Non-pigmented ciliary epithelial cell (primary cell): Measurements from ENCODE around the gene RCVRN.
"Not testable (repeated sequence)": the region's sequence is repeated elsewhere in the genome, so short reads cannot be mapped to it uniquely, and the experiment has no call there.

Source experiments
- DNase-seq: peaks from one replicate; pipeline ENCODE4 v3.0.0-alpha.2; 2010; ENCODE audit warnings: low read depth

The RCVRN gene

DNA sequence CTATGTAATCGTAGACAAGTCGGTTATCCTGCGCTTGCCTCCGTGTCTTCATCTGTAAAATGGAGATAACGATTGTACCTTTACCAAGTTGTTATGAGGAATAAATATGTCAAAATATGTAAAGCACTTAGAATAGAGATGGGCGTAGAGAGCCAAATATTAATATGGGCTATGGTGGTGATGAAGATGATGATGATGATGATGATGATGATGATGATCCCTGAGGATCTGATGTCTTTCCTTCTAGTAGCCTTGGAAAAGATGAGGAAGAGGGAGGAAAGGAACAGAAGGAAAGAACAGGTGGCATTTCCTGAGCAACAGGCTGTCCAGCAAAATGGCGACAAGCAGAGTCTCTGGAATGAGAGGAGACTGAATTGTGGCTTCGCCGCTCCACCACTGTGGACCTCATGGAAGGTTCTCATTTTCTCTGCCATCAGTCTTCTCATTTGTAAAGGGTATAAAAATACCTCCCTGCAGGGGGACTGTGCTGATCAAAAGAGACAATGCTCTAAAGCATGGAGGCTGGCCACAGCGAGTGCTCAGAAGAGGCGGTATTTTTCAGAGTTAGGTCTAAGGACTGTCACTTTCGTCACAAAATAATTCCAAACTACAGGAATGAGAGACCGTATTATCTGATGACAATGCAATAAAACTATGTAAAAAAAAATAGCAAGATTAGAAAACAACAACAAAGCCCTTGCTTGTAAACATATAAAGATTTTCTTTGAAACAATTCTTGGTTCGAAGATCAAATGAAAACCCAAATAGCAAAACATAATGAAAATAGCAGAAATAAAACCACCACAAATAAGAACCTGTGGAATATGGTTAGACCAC lies 17.2 kb upstream of the RCVRN start:
- no peak for DNase-seq

DNA sequence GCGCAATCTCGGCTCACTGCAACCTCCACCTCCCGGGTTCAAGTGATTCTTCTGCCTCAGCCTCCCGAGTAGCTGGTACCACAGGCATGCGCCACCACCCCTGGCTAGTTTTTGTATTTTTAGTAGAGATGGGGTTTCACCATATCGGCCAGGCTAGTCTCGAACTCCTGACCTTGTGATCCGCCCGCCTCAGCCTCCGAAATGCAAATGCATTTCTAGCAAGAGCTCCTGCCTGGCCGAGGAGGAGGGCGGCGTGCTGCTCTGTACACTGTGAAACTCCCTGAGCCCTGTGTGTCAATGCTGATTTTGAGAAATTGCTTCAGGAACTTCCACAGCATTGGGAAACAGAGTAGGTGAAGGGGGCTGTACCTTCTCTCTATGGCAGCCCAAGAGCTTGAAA lies 16.1 kb upstream of the RCVRN start:
- DNase-seq = not testable (repeated sequence)

DNA sequence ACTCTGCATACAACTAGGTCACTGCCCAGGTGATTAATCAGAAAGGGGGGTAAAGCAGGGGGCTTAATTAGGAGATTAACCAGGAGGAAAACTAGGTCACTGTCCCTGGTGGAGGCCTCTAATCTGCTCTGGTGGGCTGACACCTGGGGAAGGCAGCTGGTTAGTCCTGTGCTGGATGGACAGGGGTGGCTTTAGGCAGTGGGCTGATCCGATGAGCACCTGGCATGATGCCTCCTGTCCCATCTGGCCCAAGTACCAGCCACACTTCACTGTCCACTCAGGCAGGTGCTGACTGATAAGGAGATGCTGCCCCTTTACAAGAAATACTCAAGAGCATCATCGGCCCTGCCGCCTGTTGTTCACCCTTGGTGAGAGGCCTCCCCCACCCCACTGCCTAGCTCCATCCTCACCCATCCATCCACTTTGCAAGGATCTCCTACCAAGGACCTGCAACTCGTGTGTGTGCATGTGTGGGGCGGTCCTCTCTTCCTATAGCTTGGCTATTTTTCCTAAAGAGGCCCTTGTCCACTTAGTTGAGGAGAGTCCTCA lies 13.8 kb upstream of the RCVRN start:
- no peak for DNase-seq

DNA sequence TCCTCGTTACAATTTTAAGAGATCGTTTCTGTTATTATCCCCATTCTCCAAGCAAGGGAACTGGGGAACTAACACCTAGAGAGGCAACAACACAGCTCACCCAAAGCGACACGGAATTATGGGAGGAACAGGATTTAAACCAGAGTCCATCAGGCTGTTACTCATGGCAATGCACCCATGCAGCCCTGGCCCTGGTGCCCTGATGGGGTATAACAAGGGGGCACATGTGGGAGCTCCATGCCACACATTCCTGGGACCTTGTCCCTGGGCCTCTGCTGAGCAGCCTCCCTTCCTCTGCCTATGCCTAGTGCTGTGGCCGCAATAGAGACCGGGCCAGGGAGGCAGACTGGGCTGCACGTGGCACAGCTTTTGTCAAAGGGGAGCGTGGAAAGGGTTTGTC lies 13.3 kb upstream of the RCVRN start:
- no peak for DNase-seq

DNA sequence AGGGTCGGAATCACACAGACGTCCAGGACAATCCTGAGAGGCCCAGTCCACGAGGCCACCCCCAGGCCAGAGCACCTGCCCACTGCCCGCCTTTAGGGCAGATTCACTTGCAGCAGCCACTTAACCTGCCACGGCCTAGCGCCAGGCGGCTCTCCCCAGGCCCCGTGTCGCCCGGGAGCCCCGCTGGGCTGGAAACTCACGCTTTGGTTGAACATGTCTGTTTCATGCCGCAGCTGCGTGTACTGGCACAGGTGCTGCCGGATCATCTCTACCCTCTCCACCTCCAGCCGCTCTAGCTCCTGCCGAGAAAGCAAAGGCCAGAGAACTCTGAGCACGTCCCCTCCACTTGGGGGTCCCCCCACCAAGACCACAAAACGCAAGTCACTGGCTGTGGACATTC lies 12.7 kb upstream of the RCVRN start:
- DNase-seq = no peak

DNA sequence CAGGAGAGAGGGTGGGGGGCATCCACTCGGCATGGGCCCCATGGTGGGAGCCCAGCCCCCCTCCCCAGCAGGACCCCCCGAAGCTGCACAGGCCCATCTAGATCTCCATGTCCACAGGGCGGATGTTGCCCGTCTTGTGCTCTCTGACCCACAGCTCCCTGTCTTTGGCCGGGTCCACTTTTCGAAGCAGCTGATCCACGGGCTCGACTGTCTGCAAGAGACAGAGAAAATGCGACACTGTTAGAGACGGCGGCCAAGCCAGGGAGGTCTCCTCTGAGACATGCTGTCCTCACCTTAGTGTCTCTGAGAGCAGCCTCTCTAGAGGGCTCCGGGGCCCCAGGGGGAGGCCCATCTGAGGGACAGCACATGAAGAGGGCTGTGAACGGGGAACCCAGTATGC lies 12.1 kb upstream of the RCVRN start:
- DNase-seq = no peak

DNA sequence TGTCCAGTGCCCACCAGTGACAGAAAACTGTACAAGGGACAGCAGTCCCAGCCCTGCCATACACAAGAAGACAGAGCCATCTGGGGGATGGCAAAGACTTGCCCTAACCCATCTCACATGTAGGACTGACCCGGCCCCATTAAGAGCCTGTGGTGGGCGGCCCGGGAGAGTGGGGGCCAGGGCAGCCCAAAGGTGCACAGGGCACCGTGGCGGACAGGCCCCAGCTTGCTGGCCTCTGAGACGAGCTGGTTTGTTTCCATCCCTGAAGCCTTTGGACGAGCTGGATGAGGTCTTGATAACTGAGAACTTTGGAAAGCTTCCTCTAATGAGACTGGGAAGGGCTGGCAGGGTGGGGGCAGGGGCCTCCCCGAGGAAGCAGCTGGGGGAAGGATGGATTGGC lies 11.0 kb upstream of the RCVRN start:
- no peak for DNase-seq

DNA sequence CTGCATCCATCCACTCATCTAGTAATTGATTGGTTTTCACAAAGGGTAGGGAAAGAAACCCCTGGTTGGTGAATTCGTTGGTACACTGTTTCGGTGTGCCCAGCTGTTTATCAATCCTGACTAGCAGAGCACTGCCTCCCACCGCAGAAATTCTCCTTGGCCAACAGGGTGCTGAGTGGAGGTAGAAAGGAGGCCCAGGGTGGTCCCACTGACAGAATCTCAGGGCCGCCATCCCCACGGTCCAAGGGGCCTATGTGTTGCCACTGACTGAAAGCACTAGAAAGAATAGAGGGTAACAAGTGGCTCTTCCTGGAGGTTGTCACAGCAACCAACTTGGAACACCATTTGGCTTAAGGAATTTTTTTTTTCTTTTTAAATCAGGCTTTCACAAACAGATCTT lies 8.4 kb upstream of the RCVRN start:
- DNase-seq = no peak

DNA sequence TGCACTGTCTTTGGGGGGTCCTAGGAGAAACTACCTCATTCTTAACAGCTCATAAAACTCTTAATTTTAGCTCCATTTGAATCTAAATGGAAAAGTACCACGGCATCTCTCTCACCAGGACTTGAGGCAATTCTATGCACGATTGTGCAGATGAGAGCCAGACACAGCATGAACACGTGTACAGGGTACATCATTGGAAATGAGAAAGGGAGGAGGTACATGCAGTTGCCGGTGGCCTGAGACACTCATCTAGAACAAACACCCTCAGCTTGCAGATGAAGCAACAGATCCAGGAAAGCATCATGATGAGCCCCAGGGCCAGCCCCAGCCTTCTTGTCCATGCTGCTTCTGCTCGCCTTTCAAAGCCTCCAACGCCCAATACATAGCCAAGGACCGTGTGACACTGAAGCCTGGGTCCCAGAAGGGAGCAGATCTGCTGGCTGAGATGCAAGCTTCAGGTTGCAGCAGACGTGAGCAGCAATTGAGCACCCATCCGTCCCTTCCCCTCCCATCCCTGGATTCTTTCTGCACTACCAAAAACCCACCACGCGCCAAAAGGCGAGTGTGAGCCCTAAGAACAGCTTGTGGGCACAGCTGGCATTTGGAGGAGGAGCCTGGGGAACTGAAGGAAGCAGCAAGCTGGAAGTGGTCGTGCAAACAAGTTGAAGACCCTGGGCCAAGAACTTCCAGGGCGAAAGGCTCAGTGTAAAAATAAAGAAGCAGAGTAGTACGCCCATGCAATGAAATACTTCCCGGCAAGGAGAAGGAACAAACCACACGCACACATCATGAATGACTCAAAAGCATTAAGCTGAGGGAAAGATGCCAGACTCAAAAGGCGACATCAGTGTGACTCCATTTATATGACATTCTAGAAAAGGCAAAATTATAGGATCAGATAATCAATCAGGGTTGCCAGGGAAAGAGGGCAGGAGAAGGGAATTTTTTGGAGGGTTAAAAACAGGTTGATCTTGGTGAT lies 7.3 kb upstream of the RCVRN start:
- DNase-seq = no peak

DNA sequence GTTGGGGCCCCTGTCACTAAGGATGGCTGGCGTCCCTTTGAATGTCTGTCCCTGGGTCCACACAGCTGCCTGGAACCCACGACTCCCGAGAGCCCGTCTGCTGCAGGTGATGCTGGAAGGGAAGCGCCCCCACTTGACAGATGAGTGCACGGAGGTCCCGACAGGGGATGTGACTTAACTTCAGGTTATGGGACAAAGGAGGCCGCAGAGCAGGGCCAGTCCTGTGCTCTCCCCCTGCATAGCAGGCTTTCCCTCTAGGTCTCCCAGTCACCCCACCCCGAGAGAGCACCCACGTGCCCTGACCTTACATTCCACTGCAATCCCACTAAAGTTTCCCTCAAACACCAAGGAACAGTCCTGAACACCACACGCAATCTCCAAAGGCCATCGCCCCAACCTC lies 6.0 kb upstream of the RCVRN start:
- DNase-seq = no peak

DNA sequence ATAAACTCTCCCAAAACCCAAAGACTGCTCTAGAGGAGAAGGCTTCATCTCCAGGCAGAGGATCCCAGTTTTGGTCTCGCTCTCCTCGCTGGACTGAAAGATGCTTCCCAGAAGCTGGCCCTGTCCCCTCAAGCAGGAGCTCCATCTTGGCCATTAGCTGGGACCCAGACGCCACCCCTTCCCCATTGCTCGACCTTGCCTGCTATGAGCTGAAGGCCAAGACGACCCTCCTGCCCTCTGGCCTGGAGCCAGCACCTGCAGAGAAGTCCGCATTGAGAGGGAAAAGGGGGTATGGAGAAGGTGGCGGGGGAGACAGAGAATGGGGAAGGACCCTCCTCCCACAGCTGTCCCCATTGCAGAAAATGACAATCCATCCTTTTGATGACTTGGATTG lies 3.6 kb upstream of the RCVRN start:
- no peak for DNase-seq

DNA sequence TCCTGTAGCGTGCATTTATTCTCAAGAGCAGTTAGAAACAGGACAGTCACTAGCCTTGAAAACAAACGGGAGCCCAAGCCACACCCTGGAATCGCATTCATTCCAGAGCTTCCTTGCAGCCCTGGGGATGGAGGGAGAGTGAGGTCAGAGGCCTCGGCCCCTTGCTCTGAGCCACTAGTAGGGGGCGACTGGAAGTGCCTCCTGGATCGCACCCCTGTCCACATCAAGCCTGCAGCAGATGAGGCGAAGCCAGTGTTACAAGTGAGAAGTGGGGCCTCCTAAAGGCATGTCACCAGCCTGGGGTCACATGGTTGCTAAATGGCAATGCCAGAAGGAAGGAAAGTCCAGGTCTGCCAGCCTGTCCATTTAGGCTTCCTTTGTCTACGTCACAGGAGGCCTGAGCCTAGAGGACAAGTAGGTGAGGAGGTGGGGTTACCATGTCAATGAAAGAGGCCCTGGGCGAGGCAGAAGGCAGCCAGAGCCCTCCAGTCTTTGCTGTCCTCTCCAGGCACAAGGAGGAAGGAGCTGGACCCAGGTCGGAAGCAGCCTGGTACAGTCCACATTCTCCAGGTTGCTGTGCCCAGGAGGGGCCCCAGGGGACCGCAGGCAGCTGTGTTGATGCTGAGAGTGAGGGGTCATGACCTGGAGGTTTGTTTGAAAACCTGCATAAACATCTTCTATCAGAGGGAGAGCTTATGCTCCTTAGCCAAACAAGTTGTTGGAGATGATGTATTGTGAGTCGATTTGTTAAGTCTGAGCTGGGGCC lies 3.0 kb upstream of the RCVRN start:
- no peak for DNase-seq

DNA sequence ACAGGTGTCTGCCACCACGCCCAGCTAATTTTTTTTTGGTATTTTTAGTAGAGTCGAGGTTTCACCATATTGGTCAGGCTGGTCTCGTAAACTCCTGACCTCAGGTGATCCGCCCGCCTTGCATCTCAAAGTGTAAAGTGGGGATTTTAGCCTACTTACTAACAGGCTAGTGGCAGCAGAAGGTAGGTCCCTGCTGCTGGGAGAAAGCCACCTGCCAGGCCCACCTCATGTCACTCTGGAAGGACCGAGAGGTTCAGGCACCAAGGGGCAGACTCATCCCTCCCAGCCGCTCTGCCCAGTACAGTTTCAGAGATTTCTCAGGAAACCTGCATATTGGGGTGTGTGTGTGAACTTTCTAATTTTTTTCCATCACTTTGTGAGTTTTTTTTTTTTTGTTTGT lies 2.1 kb upstream of the RCVRN start:
- no peak for DNase-seq

DNA sequence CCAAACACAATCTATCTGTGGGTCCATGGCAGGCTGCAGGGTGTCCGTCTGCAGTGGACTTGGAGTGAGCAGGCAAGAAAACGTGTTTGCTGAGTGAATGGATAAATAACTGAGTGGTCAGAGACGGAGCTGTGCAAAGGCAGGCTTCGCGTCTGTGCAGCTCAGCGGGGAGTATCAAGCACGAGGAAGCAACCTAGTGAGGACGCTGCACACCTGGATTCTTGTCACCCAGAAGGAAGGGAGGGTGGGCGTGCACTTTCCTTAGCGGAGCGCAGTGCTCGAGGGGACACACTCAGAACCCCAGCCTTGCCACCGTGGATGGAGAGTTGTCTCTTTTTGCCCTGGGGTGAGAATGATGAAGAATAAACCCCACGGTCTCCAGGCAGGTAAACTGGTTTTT lies 1.5 kb upstream of the RCVRN start:
- no peak for DNase-seq

DNA sequence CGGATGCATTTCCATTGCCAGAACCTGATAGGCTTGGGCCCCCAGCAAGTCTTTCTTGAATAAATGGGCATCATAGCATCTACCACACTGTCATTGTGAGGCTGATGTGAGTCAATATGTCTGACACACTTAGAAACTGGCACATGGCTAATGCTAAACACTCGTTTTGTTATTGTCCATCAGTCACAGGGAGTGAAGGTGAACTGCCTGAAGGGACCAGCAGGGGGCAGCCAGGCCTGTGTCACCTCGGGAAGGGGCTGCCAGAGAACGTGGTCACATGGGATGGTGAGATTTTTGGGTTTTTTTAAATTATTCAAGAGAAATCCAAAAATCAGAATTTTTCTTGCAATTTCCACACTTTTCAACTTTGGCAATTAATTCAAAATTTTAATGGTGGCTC lies 831 bp upstream of the RCVRN start:
- DNase-seq = no peak

DNA sequence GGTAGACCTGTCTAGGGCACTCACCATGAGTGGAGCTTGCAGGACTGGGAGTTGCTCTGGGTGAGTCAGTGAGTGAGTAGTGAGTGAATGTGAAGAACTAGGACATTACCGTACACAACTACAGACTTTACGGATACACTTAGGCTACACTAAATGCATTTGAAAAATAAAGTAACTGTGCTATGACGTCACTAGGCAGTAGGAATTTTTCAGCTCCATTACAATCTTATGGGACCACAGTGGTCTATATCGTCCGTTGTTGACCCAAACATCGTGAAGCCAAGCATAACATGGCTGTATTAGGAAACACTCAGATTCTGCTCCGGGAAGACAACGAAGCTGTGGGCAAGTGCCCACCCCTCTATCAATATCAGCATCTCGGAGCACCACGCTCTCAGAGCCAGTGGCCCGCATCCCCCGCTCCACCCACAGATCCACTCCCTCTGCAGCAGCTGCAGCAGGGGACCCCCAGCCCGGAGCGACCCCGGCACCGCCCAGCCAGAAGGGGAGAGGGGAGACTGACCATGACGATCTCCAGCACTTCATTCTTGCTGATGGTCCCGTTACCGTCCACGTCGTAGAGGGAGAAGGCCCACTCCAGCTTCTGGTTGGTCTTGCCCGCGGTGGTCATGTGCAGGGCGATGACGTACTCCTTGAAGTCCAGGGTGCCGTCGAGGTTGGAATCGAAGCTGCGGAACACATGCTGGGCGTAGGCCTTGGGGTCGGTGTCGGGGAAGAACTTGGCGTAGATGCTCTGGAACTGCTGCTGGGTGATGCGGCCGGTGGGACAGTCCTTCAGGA lies 594 bp downstream of the RCVRN start:
- DNase-seq = no peak

DNA sequence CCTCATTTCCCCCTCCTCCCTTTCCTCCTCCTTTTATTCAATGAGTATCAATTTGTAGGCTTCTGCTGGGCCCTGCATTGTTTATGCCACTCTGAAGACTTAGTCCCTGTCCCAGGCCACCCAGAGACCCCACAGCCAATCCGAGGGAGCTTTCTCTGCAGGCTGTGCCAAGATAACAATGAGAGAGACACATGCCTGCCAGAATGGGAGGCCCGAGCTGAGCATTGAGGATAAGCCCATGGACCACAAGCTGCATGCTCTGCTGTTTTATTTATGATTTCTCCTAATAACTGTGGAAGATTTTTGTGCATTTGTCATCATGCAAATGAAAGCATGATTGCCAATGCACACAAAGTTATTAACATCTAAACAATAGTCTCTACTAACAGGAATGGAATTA lies 3.0 kb downstream of the RCVRN start:
- DNase-seq = no peak

DNA sequence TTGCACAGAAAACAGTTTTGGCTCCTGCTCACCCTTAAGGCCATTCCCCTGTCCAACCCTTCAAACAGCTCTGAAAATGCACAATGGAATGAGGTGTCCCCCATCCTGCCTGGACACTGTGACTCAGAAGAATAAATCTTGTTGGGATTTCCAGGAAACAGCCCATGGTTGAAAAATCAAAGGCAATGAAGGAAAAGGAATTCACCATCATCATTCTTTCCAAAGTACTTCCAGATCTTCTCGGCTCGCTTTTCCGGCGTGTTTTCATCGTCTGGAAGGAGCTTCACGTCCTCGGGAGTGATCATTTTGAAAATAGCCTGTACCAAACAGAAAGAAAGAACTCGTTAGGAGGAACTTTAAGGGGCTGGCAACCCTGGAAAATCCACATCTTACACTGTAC lies 4.3 kb downstream of the RCVRN start:
- no peak for DNase-seq

DNA sequence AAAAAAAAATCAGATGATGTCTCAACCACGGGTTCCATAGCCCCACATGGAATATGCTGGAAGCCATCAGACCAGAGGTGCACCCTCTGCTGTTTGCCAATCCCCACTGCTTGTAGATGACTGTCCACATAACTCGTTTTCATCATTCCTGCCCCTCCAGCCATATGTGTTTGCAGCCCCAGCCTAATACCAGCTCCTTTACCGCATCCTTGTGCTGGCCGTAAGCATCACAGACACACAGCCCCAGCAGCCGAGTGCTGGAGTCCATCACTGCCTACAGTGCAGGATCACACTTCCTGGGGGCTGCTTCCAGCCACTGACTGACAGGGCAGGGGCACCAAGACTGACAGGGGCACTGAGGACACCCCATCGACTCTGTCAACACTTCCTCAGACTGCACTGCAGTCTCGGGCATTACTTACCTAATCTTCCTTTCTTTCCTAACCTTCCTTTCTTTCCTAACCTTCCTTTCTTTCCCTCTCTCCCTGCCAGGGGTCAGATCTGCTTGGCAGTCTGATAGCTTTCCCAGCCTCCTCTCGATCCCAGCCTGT lies 5.0 kb downstream of the RCVRN start:
- no peak for DNase-seq

DNA sequence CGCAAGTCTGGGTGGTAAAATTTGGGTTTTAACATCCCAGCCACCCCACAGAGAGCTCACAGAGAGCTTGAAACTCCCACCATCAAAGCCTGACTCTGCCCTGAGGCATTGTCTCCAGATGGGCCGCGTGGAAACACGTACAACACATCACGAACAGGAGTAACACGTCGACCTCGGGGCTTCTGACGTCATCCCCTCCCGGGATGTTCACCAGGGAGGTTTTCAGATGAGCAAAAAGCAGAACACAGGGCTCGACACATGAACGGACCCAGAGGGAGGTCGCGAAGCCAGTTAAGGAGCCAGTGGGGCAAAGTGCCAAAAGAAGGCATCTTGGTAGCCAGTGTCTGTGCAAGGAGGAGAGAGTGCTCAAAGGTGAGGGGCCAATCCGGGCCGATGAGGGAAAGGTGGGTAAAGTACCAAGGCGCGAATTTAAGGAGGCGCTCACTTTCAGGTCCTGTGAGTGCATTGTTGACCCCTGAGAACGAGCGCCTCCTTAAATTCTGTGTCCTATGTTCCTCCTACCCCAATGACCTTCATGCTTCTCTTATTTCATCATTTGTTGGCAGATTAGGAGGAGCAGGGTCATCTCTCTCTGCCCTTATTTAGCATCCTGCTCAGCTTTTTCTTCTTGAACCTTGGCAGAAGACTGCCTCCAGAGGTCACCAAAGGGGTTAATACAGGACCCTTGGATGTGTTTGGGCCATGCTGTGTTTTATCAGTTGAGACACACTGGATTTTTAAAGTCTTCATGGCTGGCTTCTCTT lies 5.6 kb downstream of the RCVRN start:
- DNase-seq = no peak
